A673 (cell line): ENCODE data around the gene MDM4. TPM values are rescaled to one million over a fixed set of nuclear protein-coding genes. Genes with fewer than 3 reads are reported as not detected.
A peak's percentile ranks its signal among the peaks of the same experiment; 100 is the strongest.

Experiments
- BruUV-seq: library from RNA; stranded (reverse); fragments of 400-500 nt; replicated peaks from 2 replicates; lab custom pipeline; 2021; lab: Mats Ljungman, UMichigan
- CTCF ChIA-PET: fragments of 300-600 bp; sonication (Branson Sonifier 250); formaldehyde crosslinking; loops from one replicate; lab custom pipeline; 2022; ENCODE audit warnings: antibody characterized with exemption; lab: Charles Lee
- POLR2A ChIA-PET: fragments of 300-600 bp; sonication (Branson Sonifier 250); formaldehyde crosslinking; loops from one replicate; lab custom pipeline; 2022; ENCODE audit warnings: antibody characterized with exemption; ENCODE audit not compliant: low non-redundant PET; lab: Charles Lee
- DNase-seq: peaks from one replicate; pipeline ENCODE4 v3.0.0-alpha.2; 2015; ENCODE audit warnings: low spot score
- H3K27ac ChIP-seq: fragments of 200-600 bp; sonication (generic); 2 replicates; pipeline ENCODE4 v1.5.1; 2016; ENCODE audit warnings: mixed run types, low read depth, mild to moderate bottlenecking, mixed read lengths, antibody characterized with exemption, low read length; ENCODE audit not compliant: poor library complexity, severe bottlenecking
- H3K27me3 ChIP-seq: fragments of 200-600 bp; sonication (generic); replicated peaks from 2 replicates; pipeline ENCODE4 v1.6.1; 2017; ENCODE audit warnings: mixed run types, low read depth, mild to moderate bottlenecking, mixed read lengths, antibody characterized with exemption, low read length; ENCODE audit not compliant: insufficient read depth, poor library complexity
- H3K36me3 ChIP-seq: fragments of 200-600 bp; sonication (generic); 2 replicates; pipeline ENCODE4 v1.6.1; 2016; ENCODE audit warnings: mixed run types, mild to moderate bottlenecking, mixed read lengths, antibody characterized with exemption, low read length; ENCODE audit not compliant: insufficient read depth, poor library complexity, severe bottlenecking
- H3K4me1 ChIP-seq: fragments of 200-600 bp; sonication (generic); 2 replicates; pipeline ENCODE4 v1.6.1; 2017; ENCODE audit warnings: mixed run types, mild to moderate bottlenecking, mixed read lengths, antibody characterized with exemption, low read length; ENCODE audit not compliant: insufficient read depth, poor library complexity, severe bottlenecking
- H3K4me3 ChIP-seq: fragments of 200-600 bp; sonication (generic); 2 replicates; pipeline ENCODE4 v1.5.1; 2016; ENCODE audit warnings: low read depth, mixed run types, mild to moderate bottlenecking, mixed read lengths, low read length; ENCODE audit not compliant: poor library complexity, severe bottlenecking
- H3K9me3 ChIP-seq: fragments of 200-600 bp; sonication (generic); 2 replicates; pipeline ENCODE4 v1.6.1; 2016; ENCODE audit warnings: mixed run types, low read depth, mild to moderate bottlenecking, mixed read lengths, antibody characterized with exemption, low read length; ENCODE audit not compliant: poor library complexity, severe bottlenecking
- CTCF ChIP-seq: fragments of 300-800, 200-600 bp; sonication (generic); conservative IDR thresholded peaks from 2 replicates; pipeline ENCODE4 v1.5.1; 2017; ENCODE audit warnings: low read depth, mild to moderate bottlenecking, antibody characterized with exemption, low read length, moderate library complexity, mixed read lengths
- EZH2 ChIP-seq: fragments of 200-600 bp; sonication (generic); IDR thresholded peaks from 2 replicates; pipeline ENCODE4 v1.6.1; 2017; ENCODE audit warnings: borderline replicate concordance, low read depth, mild to moderate bottlenecking, mixed read lengths, antibody characterized with exemption, low read length; ENCODE audit not compliant: poor library complexity, severe bottlenecking
- intact Hi-C: fragments of 100-400 bp; cut with micrococcal nuclease; formaldehyde crosslinking; loops from one replicate; pipeline ENCODE4 v1.10.0; 2022; ENCODE audit not compliant: unreplicated experiment
- total RNA-seq: library from RNA; stranded (reverse); gene quantifications from 2 replicates; pipeline ENCODE4 v1.2.3, GENCODE V29; 2021

MDM4 gene
- total RNA-seq, 1 experiment from 2014 or later: 71.3 TPM

GRCh38 chr1:204548265-204548664, 32.1 kb downstream of the MDM4 start:
- H3K9me3 ChIP-seq: no peaks in the 10 kb centered on the region
- no peak overlapping the region for H3K4me3 ChIP-seq
- H3K27ac ChIP-seq: no peak overlapping the region
- peaks cover 91% of the 10 kb centered on the region for H3K36me3 ChIP-seq
- no peaks in the 10 kb centered on the region for H3K4me1 ChIP-seq
- ChIA-PET POLR2A (no interaction called here), CTCF (no interaction called here)
- intact Hi-C loops: no loop called here
- TF ChIP-seq CTCF: no peak
- TF ChIP-seq EZH2: no peak
- H3K27me3 ChIP-seq: no peaks in the 10 kb centered on the region
- DNase-seq: no peak
- no TSS peak for BruUV-seq

- DNase-seq: no peak
- BruUV-seq: TSS peak; percentile 11
- no peak for TF ChIP-seq CTCF
- TF ChIP-seq EZH2: no peak
- no peaks in the 10 kb centered on the region for H3K4me1 ChIP-seq
- no peaks in the 10 kb centered on the region for H3K9me3 ChIP-seq
- H3K27ac ChIP-seq: no peak overlapping the region
- ChIA-PET CTCF (no interaction called here), POLR2A (no interaction called here)
- intact Hi-C loops: no loop called here
- peaks cover 83% of the 10 kb centered on the region for H3K36me3 ChIP-seq
- H3K4me3 ChIP-seq: no peak overlapping the region
- H3K27me3 ChIP-seq: no peaks in the 10 kb centered on the region
These were observed 33.1 kb downstream of the MDM4 start for GRCh38 chr1:204549313-204549712.

- intact Hi-C loops: no loop called here
- Histone ChIP-seq H3K36me3 (peaks cover 67% of the 10 kb centered on the region), H3K9me3 (no peaks in the 10 kb centered on the region), H3K4me3 (no peak overlapping the region), H3K27me3 (no peaks in the 10 kb centered on the region), H3K4me1 (no peaks in the 10 kb centered on the region), H3K27ac (no peak overlapping the region)
- TF ChIP-seq CTCF (no peak), EZH2 (no peak)
- ChIA-PET POLR2A (no interaction called here), CTCF (no interaction called here)
- DNase-seq: no peak
- BruUV-seq: no TSS peak
These were observed 34.7 kb downstream of the MDM4 start for GRCh38 chr1:204550926-204551325.
